Vagina (tissue), 2 donors: Measurements from ENCODE around the gene IZUMO2. TPM values are rescaled to one million over a fixed set of nuclear protein-coding genes. Genes with fewer than 3 reads are reported as not detected.

Source experiments
- DNase-seq, 2 donors: peaks; one replicate each; pipeline ENCODE4 v3.0.0-alpha.2; 2017; ENCODE audit errors: extremely low spot score in 2 of 2
- H3K27ac ChIP-seq: fragments of 200-600 bp; sonication (generic); one replicate; pipeline ENCODE4 v1.5.1; 2019
- H3K27me3 ChIP-seq: fragments of 200-600 bp; sonication (generic); one replicate; pipeline ENCODE4 v1.5.1; 2019
- H3K36me3 ChIP-seq, 2 donors: fragments of 200-600 bp; sonication (generic); one replicate each; pipeline ENCODE4 v1.5.1; 2017 to 2019
- H3K4me1 ChIP-seq: fragments of 200-600 bp; sonication (generic); one replicate; pipeline ENCODE4 v1.5.1; 2019
- H3K4me3 ChIP-seq, 2 donors: fragments of 200-600 bp; sonication (generic); 1 replicate in 1 of 2; 2 replicates in 1 of 2; pipeline ENCODE4 v1.5.1; 2016 to 2019
- H3K9me3 ChIP-seq: fragments of 200-600 bp; sonication (generic); one replicate; pipeline ENCODE4 v1.5.1; 2019
- CTCF ChIP-seq, 3 experiments: fragments of 450-650 bp in 2 of 3; fragments of 200-600 bp in 1 of 3; sonication (generic) in 1 of 3; IDR thresholded peaks; one replicate each; pipeline ENCODE4 v1.5.1; 2017 to 2019; ENCODE audit warnings: antibody characterized with exemption in 3 of 3, mild to moderate bottlenecking in 2 of 3, moderate library complexity in 2 of 3
- POLR2A ChIP-seq, 2 donors: fragments of 450-650 bp; IDR thresholded peaks; one replicate each; pipeline ENCODE4 v1.6.1; 2017; ENCODE audit warnings: antibody characterized with exemption in 2 of 2, mild to moderate bottlenecking in 2 of 2, moderate library complexity in 2 of 2
- POLR2AphosphoS5 ChIP-seq, 2 donors: sonication (generic); formaldehyde crosslinking; IDR thresholded peaks; one replicate each; pipeline ENCODE4 v1.9.0; 2017; ENCODE audit warnings: antibody characterized with exemption in 2 of 2, mild to moderate bottlenecking in 2 of 2, low read depth in 1 of 2; ENCODE audit not compliant: insufficient read depth in 1 of 2
- intact Hi-C: fragments of 100-400 bp; cut with DNase I; formaldehyde crosslinking; loops from one replicate; pipeline ENCODE4 v1.15.1; 2023
- total RNA-seq: library from RNA; depleted of rRNA; stranded (reverse); fragments of >200 nt; gene quantifications from one replicate; pipeline ENCODE4 v1.2.3, GENCODE V29; 2016

IZUMO2 gene
- total RNA-seq, 1 donor from 2014 or later, result not detected

GRCh38 chr19:50175924-50176323 is 12.8 kb upstream of the IZUMO2 start:
- Histone ChIP-seq H3K27ac (no peak overlapping the region), H3K36me3 (no peaks in the 10 kb centered on the region), H3K4me3 (no peak overlapping the region), H3K9me3 (no peaks in the 10 kb centered on the region), H3K4me1 (no peaks in the 10 kb centered on the region), H3K27me3 (no peaks in the 10 kb centered on the region)
- intact Hi-C loops, result no loop called here
- TF ChIP-seq CTCF (IDR thresholded peaks at IDR 0.05), result no peak
- no peak for TF ChIP-seq POLR2A (IDR thresholded peaks at IDR 0.05)
- TF ChIP-seq POLR2AphosphoS5 (IDR thresholded peaks at IDR 0.05; ENCODE audit: insufficient read depth in 1 of 2, low read depth in 1 of 2), result no peak
- DNase-seq, result no peak

- Histone ChIP-seq H3K4me1 (no peaks in the 10 kb centered on the region), H3K9me3 (no peaks in the 10 kb centered on the region), H3K4me3 (no peak overlapping the region), H3K36me3 (no peaks in the 10 kb centered on the region), H3K27ac (no peak overlapping the region), H3K27me3 (no peaks in the 10 kb centered on the region)
- TF ChIP-seq CTCF (IDR thresholded peaks at IDR 0.05), result no peak
- no peak for TF ChIP-seq POLR2AphosphoS5 (IDR thresholded peaks at IDR 0.05; ENCODE audit: insufficient read depth in 1 of 2, low read depth in 1 of 2)
- TF ChIP-seq POLR2A (IDR thresholded peaks at IDR 0.05), result no peak
- intact Hi-C loops, result no loop called here
- no peak for DNase-seq
Measured at GRCh38 chr19:50174100-50174793, 11.2 kb upstream of the IZUMO2 start.

- DNase-seq, result no peak
- Histone ChIP-seq H3K27me3 (no peaks in the 10 kb centered on the region), H3K9me3 (no peaks in the 10 kb centered on the region), H3K27ac (no peak overlapping the region), H3K4me1 (no peaks in the 10 kb centered on the region), H3K4me3 (no peak overlapping the region), H3K36me3 (no peaks in the 10 kb centered on the region)
- intact Hi-C loops, result no loop called here
- TF ChIP-seq POLR2AphosphoS5 (IDR thresholded peaks at IDR 0.05; ENCODE audit: insufficient read depth in 1 of 2, low read depth in 1 of 2), result no peak
- no peak for TF ChIP-seq POLR2A (IDR thresholded peaks at IDR 0.05)
Measured at GRCh38 chr19:50173127-50173526, 10.0 kb upstream of the IZUMO2 start.

GRCh38 chr19:50172726-50173125 is 9.6 kb upstream of the IZUMO2 start:
- Histone ChIP-seq H3K4me1 (no peaks in the 10 kb centered on the region), H3K27me3 (no peaks in the 10 kb centered on the region), H3K9me3 (no peaks in the 10 kb centered on the region), H3K4me3 (no peak overlapping the region), H3K27ac (no peak overlapping the region), H3K36me3 (no peaks in the 10 kb centered on the region)
- TF ChIP-seq POLR2AphosphoS5 (IDR thresholded peaks at IDR 0.05; ENCODE audit: insufficient read depth in 1 of 2, low read depth in 1 of 2) (no peak), POLR2A (IDR thresholded peaks at IDR 0.05) (no peak), CTCF (IDR thresholded peaks at IDR 0.05) (no peak)
- DNase-seq, result no peak
- intact Hi-C loops, result no loop called here

GRCh38 chr19:50171752-50172151 is 8.7 kb upstream of the IZUMO2 start:
- Histone ChIP-seq H3K9me3 (no peaks in the 10 kb centered on the region), H3K4me1 (no peaks in the 10 kb centered on the region), H3K27me3 (no peaks in the 10 kb centered on the region), H3K27ac (no peak overlapping the region), H3K4me3 (no peak overlapping the region), H3K36me3 (no peaks in the 10 kb centered on the region)
- intact Hi-C loops, result no loop called here
- DNase-seq, result no peak
- no peak for TF ChIP-seq POLR2AphosphoS5 (IDR thresholded peaks at IDR 0.05; ENCODE audit: insufficient read depth in 1 of 2, low read depth in 1 of 2)
- TF ChIP-seq POLR2A (IDR thresholded peaks at IDR 0.05), result no peak

GRCh38 chr19:50167314-50167721 is 4.2 kb upstream of the IZUMO2 start:
- Histone ChIP-seq H3K27me3 (no peaks in the 10 kb centered on the region), H3K36me3 (no peaks in the 10 kb centered on the region)

More at GRCh38 chr19:50167314-50167721, 4.2 kb upstream of the IZUMO2 start:
- no peak for TF ChIP-seq CTCF (IDR thresholded peaks at IDR 0.05)
- no peak for TF ChIP-seq POLR2A (IDR thresholded peaks at IDR 0.05)
- TF ChIP-seq POLR2AphosphoS5 (IDR thresholded peaks at IDR 0.05; ENCODE audit: insufficient read depth in 1 of 2, low read depth in 1 of 2), result no peak
- H3K27ac ChIP-seq, result no peak overlapping the region
- peaks cover 4% of the 10 kb centered on the region for H3K4me1 ChIP-seq
- intact Hi-C loops, result no loop called here
- H3K9me3 ChIP-seq, result no peaks in the 10 kb centered on the region
- DNase-seq, result no peak
- no peak overlapping the region for H3K4me3 ChIP-seq
